ENCODE data around the gene TEX50.
"Not testable (repeated sequence)": the region's sequence is repeated elsewhere in the genome, so short reads cannot be mapped to it uniquely, and the experiment has no call there.

Gene TEX50

GRCh38 chr1:173663159-173663558 lies 28.0 kb downstream of the TEX50 start:
- DNase-seq = no peak

GRCh38 chr1:173666646-173667045 lies 31.5 kb downstream of the TEX50 start:
- no peak for DNase-seq

GRCh38 chr1:173669491-173669941 lies 34.4 kb downstream of the TEX50 start, which contains the start of gene ANKRD45:
Gene ANKRD45, minus strand, starts transcription at chr1:173669851. Its CDS starts 10,433 bp downstream, at chr1:173659418.
- DNase-seq = peak; percentile 16

GRCh38 chr1:173674496-173674895 lies 39.4 kb downstream of the TEX50 start:
- not testable (repeated sequence) for DNase-seq

GRCh38 chr1:173680152-173680551 lies 45.0 kb downstream of the TEX50 start:
- not testable (repeated sequence) for DNase-seq

- no peak for DNase-seq
These were observed 47.0 kb downstream of the TEX50 start for GRCh38 chr1:173682184-173682583.

- not testable (repeated sequence) for DNase-seq
These were observed 48.7 kb downstream of the TEX50 start for GRCh38 chr1:173683838-173684237.

GRCh38 chr1:173685121-173685520 lies 50.0 kb downstream of the TEX50 start:
- not testable (repeated sequence) for DNase-seq

Measured in activated gamma-delta T cell treated with Interleukin-2 at 50 U/mL for 16 hours (primary cell).